ENCODE data around the gene IGFBP5. TPM values are rescaled to one million over a fixed set of nuclear protein-coding genes. Genes with fewer than 3 reads are reported as not detected.

Gene IGFBP5
- total RNA-seq = 0.34 and 2.3 TPM in 2 replicates

GRCh38 chr2:216695401-216695821, at the start of gene IGFBP5:
TSS of gene IGFBP5 (minus strand) at chr2:216695549. CDS start at chr2:216694775, 774 bp downstream.

GRCh38 chr2:216632952-216633615, 62.3 kb downstream of the IGFBP5 start, which contains the start of gene IGFBP2:
TSS of gene IGFBP2 (plus strand) at chr2:216633420. CDS start at chr2:216633524, 104 bp downstream.

Other genes with a start within 250 kb of the IGFBP5 start
- gene RPL37A, start 196.7 kb downstream of the IGFBP5 start, total RNA-seq = 1,669 and 1,679 TPM in 2 replicates
- gene IGFBP2, start 62.1 kb downstream of the IGFBP5 start, total RNA-seq = 112 and 840 TPM in 2 replicates
- gene TNP1, start 164.5 kb upstream of the IGFBP5 start, total RNA-seq = not detected in 2 replicates

Measured in nasal cavity respiratory epithelium epithelial cell of viscerocranial mucosa (primary cell).